Measurements from ENCODE around the gene MOB3A. TPM values are rescaled to one million over a fixed set of nuclear protein-coding genes. Genes with fewer than 3 reads are reported as not detected.
"Not testable (repeated sequence)": the region's sequence is repeated elsewhere in the genome, so short reads cannot be mapped to it uniquely, and the experiment has no call there.

The MOB3A gene
- total and polyA plus RNA-seq, 2 experiments from 2014 or later, result 15.7 to 25.1 TPM

DNA sequence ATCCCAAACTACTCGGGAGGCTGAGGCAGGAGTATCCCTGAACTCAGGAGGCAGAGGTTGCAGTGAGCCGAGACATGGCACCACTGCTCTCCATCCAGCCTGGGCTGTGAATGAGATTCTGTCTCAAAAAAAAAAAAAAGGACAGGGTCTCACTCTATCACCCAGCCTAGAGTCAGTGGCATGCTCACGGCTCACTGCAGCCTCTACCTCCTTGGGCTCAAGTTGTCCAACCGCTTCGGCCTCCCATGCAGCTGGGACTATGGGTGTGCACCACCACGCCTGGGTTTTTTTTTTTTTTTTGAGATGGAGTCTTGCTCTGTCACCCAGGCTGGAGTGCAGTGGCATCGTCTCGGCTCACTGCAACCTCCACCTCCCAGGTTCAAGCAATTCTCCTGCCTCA is 59.7 kb downstream of the MOB3A start:
- Histone ChIP-seq H3K4me1 (ENCODE audit: insufficient read depth) (peaks cover 18% of the 10 kb centered on the region), H3K27me3 (no peaks in the 10 kb centered on the region)

DNA sequence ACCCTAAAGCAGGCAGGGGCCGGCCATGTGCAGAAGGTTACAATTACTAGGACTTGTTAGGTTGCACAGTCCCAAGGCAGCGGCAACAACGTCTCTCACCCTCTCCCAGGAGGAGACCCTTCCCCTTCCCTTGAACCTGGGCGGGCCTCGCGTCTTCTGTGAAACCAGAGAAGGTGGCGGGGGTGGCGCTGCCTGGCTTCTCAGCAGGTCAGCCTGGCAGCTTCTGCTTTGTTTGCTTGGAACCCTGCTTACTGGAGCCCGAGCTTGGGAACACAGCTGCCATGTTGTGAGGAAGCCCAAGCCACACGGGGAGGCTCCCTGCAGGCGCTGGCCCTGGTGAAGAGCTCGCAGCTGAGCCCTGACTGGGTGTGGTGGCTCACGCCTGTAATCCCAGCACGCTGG is 60.5 kb downstream of the MOB3A start:
- 87% methylated on average over 14 of the region's 14 CpGs for WGBS (ENCODE audit: low lambda C conversion rate, missing lambda C conversion rate)
- Histone ChIP-seq H2AFZ (no peak overlapping the region), H3K4me2 (no peak overlapping the region), H3K9me3 (ENCODE audit: low read depth) (no peaks in the 10 kb centered on the region), H3K79me2 (no peaks in the 10 kb centered on the region), H3K4me1 (ENCODE audit: insufficient read depth) (peaks cover 15% of the 10 kb centered on the region), H4K20me1 (ENCODE audit: insufficient read depth, poor library complexity, severe bottlenecking) (no peaks in the 10 kb centered on the region), H3K36me3 (replicated peaks; ENCODE audit: insufficient read depth, low read depth) (no peaks in the 10 kb centered on the region), H3K4me3 (no peak overlapping the region), H3K9me2 (replicated peaks; ENCODE audit: insufficient read depth) (no peaks in the 10 kb centered on the region), H3K27ac (no peak overlapping the region), H3K27me3 (no peaks in the 10 kb centered on the region)
- TF ChIP-seq EZH2phosphoT487 (IDR thresholded peaks at IDR 0.05; ENCODE audit: low read depth, severe bottlenecking, unreplicated experiment), result no peak
- TF ChIP-seq, protein P1, sequence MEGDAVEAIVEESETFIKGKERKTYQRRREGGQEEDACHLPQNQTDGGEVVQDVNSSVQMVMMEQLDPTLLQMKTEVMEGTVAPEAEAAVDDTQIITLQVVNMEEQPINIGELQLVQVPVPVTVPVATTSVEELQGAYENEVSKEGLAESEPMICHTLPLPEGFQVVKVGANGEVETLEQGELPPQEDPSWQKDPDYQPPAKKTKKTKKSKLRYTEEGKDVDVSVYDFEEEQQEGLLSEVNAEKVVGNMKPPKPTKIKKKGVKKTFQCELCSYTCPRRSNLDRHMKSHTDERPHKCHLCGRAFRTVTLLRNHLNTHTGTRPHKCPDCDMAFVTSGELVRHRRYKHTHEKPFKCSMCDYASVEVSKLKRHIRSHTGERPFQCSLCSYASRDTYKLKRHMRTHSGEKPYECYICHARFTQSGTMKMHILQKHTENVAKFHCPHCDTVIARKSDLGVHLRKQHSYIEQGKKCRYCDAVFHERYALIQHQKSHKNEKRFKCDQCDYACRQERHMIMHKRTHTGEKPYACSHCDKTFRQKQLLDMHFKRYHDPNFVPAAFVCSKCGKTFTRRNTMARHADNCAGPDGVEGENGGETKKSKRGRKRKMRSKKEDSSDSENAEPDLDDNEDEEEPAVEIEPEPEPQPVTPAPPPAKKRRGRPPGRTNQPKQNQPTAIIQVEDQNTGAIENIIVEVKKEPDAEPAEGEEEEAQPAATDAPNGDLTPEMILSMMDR (IDR thresholded peaks at IDR 0.05; ENCODE audit: poor library complexity), result no peak
- no peak for TF ChIP-seq EZH2 (IDR thresholded peaks at IDR 0.05; ENCODE audit: borderline replicate concordance)
- DNase-seq (ENCODE audit: low spot score), result no peak

More for the DNA sequence above, 59.7 kb downstream of the MOB3A start:
- no peaks in the 10 kb centered on the region for H4K20me1 ChIP-seq (ENCODE audit: insufficient read depth, poor library complexity, severe bottlenecking)
- no peak overlapping the region for H3K27ac ChIP-seq
- H3K79me2 ChIP-seq, result peaks cover 4% of the 10 kb centered on the region
- H3K4me3 ChIP-seq, result no peak overlapping the region
- TF ChIP-seq EZH2phosphoT487 (IDR thresholded peaks at IDR 0.05; ENCODE audit: low read depth, severe bottlenecking, unreplicated experiment) (no peak), EZH2 (IDR thresholded peaks at IDR 0.05; ENCODE audit: borderline replicate concordance) (no peak)
- TF ChIP-seq, protein P1 (IDR thresholded peaks at IDR 0.05; ENCODE audit: poor library complexity), result no peak
- DNase-seq (ENCODE audit: low spot score), result no peak
- H3K36me3 ChIP-seq (replicated peaks; ENCODE audit: insufficient read depth, low read depth), result no peaks in the 10 kb centered on the region
- WGBS (ENCODE audit: low lambda C conversion rate, missing lambda C conversion rate), result 98% methylated on average over 7 of the region's 8 CpGs
- no peak overlapping the region for H3K4me2 ChIP-seq
- H3K9me3 ChIP-seq (ENCODE audit: low read depth), result no peaks in the 10 kb centered on the region
- H3K9me2 ChIP-seq (replicated peaks; ENCODE audit: insufficient read depth), result no peaks in the 10 kb centered on the region
- H2AFZ ChIP-seq, result no peak overlapping the region

DNA sequence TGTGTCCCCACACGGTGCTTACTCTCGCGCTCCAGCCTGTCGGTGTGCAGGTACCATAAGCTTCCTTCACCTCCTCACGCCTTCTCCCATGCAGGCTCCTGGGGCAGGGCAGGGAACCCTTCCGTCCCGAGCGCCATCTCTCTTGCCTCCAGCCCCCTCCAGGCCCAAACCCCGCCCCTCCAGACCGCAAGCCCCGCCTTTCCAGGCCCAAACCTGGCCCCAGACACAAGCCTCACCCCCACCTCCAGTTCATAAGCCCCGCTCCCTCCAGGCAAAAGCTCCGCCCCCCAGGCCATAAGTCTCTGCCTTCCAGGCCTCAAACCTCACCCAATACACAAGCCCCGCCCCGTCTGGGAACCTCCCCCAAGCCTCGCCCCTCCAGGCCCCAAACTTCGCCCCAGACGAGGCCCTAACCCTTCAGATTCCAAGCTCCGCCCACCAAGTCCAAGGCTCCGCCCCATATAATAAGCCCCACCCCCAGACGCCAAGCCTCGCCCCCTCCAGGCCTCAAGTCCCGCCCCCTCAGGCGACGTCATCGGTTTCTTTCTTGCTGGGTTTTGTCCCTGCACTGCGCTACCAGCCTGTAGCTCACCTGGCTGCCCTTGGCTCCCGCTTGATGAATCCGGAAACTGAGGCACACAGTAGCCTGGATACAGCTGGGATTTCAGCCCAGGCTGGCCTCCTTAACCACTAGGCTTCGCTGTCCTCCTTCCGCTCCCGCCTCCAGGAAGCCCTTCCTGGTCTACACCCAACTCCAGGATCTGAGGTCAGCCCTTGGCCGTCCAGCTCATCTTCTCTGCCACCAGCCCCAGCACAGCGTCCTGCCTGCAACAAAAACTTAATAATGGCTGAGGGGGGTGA is 61.2 kb downstream of the MOB3A start:
- DNase-seq (ENCODE audit: low spot score), result peak; percentile 46
- no peak overlapping the region for H3K4me2 ChIP-seq
- no peak overlapping the region for H2AFZ ChIP-seq
- H4K20me1 ChIP-seq (ENCODE audit: insufficient read depth, poor library complexity, severe bottlenecking), result no peaks in the 10 kb centered on the region
- H3K27me3 ChIP-seq, result no peaks in the 10 kb centered on the region
- no peak overlapping the region for H3K4me3 ChIP-seq
- no peak for TF ChIP-seq EZH2 (IDR thresholded peaks at IDR 0.05; ENCODE audit: borderline replicate concordance)
- H3K36me3 ChIP-seq (replicated peaks; ENCODE audit: insufficient read depth, low read depth), result no peaks in the 10 kb centered on the region
- H3K79me2 ChIP-seq, result no peaks in the 10 kb centered on the region
- H3K27ac ChIP-seq, result no peak overlapping the region
- no peaks in the 10 kb centered on the region for H3K9me2 ChIP-seq (replicated peaks; ENCODE audit: insufficient read depth)
- 81% methylated on average over 28 of the region's 34 CpGs for WGBS (ENCODE audit: low lambda C conversion rate, missing lambda C conversion rate)
- H3K4me1 ChIP-seq (ENCODE audit: insufficient read depth), result peaks cover 15% of the 10 kb centered on the region
- no peaks in the 10 kb centered on the region for H3K9me3 ChIP-seq (ENCODE audit: low read depth)

DNA sequence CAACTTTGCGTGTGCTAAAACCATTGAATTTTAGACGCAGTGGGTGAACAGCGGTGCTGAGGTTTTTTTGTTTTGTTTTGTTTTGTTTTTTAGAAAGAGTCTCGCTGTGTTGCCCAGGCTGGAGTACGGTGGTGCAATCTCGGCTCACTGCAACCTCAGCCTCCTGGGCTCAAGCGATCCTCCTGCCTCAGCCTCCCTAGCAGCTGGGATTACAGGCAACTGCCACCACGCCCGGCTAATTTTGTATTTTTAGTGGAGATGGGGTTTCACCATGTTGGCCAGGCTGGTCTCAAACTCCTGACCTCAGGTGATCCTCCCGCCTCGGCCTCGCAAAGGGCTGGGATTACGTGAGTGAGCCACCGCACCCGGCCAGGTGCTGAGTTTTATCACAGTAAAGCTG is 61.9 kb downstream of the MOB3A start:
- not testable (repeated sequence) for H3K79me2 ChIP-seq; H2AFZ ChIP-seq; H3K4me2 ChIP-seq; H3K9me3 ChIP-seq (ENCODE audit: low read depth); H3K9me2 ChIP-seq (replicated peaks; ENCODE audit: insufficient read depth); H4K20me1 ChIP-seq (ENCODE audit: insufficient read depth, poor library complexity, severe bottlenecking); H3K27me3 ChIP-seq; H3K4me3 ChIP-seq; H3K27ac ChIP-seq; DNase-seq (ENCODE audit: low spot score); H3K36me3 ChIP-seq (replicated peaks; ENCODE audit: insufficient read depth, low read depth)
- peaks cover 15% of the 10 kb centered on the region for H3K4me1 ChIP-seq (ENCODE audit: insufficient read depth)
- 89% methylated on average over 15 of the region's 15 CpGs for WGBS (ENCODE audit: low lambda C conversion rate, missing lambda C conversion rate)
